ENCODE data around the gene ANKRD49.

Gene ANKRD49, protein sequence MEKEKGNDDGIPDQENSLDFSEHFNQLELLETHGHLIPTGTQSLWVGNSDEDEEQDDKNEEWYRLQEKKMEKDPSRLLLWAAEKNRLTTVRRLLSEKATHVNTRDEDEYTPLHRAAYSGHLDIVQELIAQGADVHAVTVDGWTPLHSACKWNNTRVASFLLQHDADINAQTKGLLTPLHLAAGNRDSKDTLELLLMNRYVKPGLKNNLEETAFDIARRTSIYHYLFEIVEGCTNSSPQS

GRCh38 chr11:94493281-94494125 lies at the start of gene ANKRD49, which contains the start of gene MRE11:
Gene ANKRD49 (plus strand): TSS chr11:94493984. CDS start chr11:94496694, 2,710 bp downstream.
Gene MRE11 (minus strand): TSS chr11:94493844. CDS start chr11:94492801, 1,043 bp downstream.
- in situ Hi-C loops (cut with MboI; ENCODE audit: low sequenced_read_pairs), result no loop called here

DNA sequence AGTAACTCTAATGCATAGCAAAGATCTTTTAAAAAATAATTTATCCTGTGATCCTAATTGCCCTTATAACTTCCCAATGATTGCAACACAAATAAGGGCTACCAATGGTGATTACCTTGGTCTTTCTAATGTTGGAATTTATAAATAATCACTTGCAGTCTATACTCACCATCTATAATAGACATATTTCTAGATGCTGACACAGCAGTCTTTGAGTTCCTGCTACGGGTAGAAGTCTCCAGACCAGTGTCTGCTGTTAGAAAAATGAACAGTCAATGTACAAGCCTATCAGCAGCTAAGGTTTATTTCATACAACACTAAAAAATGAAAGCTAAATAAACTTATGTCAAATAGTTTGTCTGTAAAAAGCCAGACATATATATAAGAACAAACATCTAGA lies 48.1 kb upstream of the ANKRD49 start:
- in situ Hi-C loops (cut with MboI; ENCODE audit: low sequenced_read_pairs), result no loop called here

DNA sequence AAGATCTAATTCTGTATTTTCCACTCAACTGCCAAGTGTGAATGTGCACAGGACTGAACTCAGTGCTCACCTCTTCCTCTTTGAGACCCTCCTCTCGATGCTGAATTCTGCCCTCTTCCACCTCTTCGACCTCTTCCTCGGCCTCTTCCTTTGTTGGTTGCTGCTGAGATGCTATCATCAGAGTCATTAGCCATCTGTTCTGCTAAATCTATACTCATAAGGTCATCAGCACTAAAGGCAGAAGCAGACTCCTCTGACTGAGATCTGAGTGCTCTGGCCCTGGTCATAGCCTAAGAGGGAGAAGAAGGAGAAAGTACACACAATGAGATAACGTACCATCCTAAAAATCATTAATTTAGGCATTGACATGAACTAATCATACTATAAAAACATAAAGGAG lies 46.6 kb upstream of the ANKRD49 start:
- in situ Hi-C loops (cut with MboI; ENCODE audit: low sequenced_read_pairs), result no loop called here

- in situ Hi-C loops (cut with MboI; ENCODE audit: low sequenced_read_pairs), result no loop called here
These were observed 44.8 kb upstream of the ANKRD49 start for GRCh38 chr11:94449029-94449428.

DNA sequence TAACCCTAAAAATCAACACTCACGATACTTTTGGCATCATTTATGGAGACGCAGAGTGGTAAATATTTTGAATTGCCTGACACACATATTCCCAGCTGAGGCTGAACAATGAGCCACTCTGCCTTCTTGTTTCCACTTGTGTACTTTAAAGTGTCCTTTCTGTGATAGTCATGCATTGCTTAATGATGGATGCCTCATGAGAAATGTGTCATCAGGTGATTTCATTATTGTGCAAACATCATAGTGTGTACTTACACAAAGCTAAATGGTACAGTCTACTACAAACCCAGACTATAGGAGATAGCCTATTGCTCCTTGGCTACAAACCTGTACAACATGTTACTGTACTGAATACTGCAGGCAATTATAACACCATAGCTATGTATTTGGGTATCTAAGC lies 44.3 kb upstream of the ANKRD49 start:
- in situ Hi-C loops (cut with MboI; ENCODE audit: low sequenced_read_pairs), result no loop called here

DNA sequence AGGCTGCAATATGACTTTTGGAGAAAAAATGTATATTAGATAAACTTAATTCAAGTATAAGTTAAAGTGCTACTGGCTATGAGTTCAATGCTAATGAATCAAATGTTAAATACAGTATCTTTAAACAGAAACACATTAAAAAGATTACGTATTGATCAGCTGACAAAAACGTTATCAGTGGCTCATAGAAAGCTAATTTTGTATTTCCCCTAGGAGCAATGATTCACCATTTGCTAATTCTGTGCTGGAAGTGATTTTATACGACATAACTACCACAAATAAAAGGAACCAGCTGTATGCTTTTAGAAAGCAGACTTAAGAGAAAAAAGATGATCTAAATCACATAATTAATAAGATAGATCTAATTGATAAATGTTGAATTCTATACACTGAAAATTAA lies 43.7 kb upstream of the ANKRD49 start:
- in situ Hi-C loops (cut with MboI; ENCODE audit: low sequenced_read_pairs), result no loop called here

DNA sequence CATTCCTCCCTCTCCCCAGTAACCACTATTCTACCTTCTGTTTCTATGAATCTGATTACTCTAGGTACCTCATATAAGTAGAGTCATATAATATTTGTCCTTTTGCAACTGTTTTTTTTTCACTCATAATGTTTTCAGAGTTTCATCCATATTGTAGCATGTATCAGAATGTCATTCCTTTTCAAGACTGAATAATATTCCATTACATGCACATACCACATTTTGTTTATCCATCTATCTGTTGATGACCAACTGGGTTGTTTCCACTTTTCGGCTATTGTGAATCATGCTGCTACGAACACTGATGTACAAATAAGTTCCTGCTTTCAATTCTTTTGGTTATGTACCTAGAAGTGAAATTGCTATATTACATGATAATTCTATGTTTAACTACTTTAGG lies 40.8 kb upstream of the ANKRD49 start:
- in situ Hi-C loops (cut with MboI; ENCODE audit: low sequenced_read_pairs), result no loop called here

DNA sequence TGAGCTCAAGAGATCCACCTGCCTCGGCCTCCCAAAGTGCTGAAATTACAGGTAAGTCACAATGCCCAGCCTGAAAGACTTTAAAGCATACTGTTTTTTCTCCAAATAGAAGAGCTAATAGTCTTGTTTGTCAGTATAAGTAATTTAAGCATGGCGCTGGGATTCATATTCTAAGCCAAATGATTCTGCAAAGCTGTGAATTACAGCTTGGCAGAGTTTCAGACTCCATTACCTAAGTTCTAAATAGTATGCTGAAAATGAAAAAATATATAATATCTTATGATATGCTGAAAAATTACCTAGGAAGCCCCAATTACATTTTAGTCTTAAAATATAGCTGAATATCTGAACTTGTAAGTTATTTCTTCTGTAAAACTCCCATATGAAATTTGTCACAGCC lies 39.5 kb upstream of the ANKRD49 start:
- in situ Hi-C loops (cut with MboI; ENCODE audit: low sequenced_read_pairs), result no loop called here

DNA sequence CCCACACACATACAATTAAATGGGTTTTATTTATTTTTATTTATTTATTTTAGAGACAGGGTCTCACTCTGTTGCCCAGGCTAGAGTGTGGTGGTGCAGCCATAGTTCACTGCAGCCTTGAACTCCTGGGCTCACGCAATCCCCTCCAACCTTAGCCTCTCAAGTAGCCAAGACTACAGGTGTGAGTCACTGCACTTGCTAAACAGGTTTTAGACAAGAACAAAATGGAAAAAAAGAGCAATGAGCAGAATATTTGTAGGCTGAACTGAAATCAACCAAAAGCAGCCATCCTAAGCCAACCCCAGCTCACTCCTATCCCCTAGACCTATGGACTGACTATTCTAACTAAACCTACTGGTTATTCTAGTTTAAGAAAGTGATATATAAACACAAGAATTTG lies 37.9 kb upstream of the ANKRD49 start:
- in situ Hi-C loops (cut with MboI; ENCODE audit: low sequenced_read_pairs), result no loop called here

DNA sequence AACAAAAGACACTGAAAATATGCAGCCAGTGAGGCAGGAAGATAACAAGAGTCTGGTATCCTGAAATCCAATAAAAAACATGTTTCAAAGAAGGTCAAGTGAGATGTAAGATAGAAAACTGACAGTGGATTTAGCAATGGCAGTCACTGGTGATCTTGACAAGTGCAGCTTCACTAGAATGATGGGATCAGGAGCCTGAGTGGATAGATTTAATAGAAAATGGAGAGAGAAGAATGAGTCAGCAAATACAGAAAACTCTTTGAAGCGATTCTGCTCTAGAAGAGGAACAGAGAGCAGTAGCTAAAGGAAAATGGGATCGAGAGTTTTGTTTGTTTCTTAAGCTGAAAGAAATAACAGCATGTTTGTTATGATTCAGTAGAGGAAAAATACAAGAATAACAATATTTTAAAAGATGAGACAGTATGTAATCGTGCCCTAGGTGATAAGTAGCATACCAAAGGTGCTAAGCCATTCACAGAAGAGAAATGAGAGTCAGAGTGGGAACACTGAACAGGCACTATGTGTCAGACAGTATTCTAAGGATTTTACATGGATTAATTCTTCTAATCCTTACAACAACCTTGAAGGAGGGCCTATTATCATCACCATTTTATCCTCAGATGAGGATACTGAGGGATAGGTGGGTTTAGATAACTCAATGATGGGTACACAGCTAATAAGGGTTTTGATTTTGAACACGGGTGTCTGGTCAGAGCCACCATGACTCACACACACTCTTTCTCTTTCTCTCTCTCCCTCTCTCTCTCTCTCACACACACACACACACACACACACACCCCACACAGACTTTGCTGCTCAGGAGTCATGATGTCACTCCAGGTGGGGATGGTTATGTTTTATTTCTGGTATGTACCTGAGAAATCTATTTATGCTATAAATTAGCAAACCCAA lies 36.4 kb upstream of the ANKRD49 start:
- in situ Hi-C loops (cut with MboI; ENCODE audit: low sequenced_read_pairs), result no loop called here

DNA sequence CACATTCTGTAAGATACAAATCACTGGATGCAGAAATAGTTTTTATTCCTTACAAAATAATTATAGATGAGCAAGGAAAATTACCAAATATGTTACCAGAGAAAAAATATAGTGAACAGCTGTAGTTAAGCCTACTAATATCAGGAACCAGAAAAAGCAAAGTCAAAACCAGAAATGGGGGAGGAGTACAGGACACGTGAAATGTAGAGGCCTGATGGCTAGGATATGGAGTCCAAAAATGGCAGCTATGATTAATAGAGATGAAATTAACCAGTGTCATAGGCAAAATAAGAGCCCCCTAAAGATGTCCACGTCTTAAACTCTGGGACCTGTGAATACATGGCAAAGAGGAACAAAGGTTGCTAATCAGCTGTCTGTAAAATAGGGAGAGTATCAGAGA lies 34.2 kb upstream of the ANKRD49 start:
- in situ Hi-C loops (cut with MboI; ENCODE audit: low sequenced_read_pairs), result no loop called here

DNA sequence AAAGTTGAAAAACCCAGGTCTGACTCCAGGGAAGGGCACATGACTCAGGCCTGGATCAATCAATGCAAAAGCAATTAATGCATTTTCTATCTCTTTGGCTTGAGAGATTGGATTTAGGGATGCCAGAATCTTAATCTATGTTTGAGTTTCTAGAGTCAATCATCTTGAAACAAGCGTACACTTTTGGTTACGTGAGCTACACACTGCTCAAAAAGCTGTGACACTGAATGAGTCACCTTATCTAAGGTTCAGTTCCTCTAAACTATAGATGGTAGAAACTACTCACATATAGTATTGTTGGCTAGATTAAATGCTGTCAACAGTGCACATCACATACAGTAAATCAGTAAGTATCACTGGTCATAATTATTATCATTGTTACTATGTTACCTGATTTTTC lies 24.4 kb upstream of the ANKRD49 start:
- in situ Hi-C loops (cut with MboI; ENCODE audit: low sequenced_read_pairs), result no loop called here

DNA sequence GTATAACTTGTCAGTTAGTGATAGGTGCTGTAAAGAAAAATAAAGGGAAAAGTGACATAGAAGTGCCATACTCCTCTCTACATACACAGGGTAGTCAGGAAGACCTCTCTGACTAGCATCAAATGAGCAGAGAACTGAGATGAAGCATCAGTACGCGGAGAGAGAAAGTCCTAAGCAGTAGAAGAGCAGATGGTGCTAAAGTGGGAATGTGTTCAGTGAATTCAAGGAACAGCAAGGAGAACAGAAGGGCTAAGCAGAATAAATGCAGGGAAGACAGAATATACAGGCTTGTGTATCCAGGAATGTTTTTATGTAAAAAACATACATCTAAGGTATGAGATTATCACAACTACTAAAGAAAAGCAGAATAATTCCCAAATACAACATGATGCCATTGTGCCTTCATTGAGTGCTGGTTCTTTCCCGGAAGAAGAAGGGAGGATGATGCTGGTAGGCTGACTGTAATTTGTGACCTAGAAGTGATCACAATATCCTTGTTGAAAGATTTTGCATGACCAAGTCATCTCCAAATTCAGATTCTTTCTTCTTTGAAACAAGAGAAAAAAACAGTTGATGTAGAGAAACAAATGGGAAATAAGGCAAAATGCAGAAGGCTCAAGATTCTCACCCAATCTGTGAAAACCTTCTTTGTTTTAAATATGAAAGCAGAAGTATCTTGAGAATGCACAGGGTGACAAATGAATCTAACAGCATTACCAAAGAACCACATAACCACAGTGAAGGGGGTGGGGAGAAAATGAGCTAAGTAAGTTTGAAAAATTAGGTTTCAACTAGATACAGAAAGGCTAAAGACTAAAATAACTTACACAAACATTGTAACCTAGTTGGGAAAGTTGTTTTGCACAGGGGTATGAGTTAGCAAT lies 20.6 kb upstream of the ANKRD49 start:
- in situ Hi-C loops (cut with MboI; ENCODE audit: low sequenced_read_pairs), result no loop called here

GRCh38 chr11:94477624-94478023 lies 16.2 kb upstream of the ANKRD49 start:
- in situ Hi-C loops (cut with MboI; ENCODE audit: low sequenced_read_pairs), result no loop called here

DNA sequence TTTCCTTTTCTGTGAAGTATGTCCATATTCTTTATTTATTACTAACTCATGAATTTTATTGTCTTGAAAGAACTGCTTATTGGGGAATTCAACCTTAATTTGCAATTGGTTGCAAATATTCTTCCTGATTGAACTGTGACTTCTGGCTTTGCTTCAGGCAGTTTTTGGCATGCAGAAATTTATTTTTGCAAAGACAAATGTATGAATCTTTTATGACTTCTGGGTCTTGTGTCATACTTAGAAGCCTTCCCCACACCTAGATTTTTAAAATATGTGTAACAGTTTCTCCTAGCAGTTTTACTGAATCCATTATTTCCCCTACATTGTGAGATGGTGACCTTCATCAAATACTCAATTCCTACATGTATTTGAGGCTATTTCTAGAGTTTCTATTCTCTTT lies 12.4 kb upstream of the ANKRD49 start:
- in situ Hi-C loops (cut with MboI; ENCODE audit: low sequenced_read_pairs), result no loop called here

- in situ Hi-C loops (cut with MboI; ENCODE audit: low sequenced_read_pairs), result no loop called here
These were observed 7.7 kb upstream of the ANKRD49 start for GRCh38 chr11:94486068-94486467.

DNA sequence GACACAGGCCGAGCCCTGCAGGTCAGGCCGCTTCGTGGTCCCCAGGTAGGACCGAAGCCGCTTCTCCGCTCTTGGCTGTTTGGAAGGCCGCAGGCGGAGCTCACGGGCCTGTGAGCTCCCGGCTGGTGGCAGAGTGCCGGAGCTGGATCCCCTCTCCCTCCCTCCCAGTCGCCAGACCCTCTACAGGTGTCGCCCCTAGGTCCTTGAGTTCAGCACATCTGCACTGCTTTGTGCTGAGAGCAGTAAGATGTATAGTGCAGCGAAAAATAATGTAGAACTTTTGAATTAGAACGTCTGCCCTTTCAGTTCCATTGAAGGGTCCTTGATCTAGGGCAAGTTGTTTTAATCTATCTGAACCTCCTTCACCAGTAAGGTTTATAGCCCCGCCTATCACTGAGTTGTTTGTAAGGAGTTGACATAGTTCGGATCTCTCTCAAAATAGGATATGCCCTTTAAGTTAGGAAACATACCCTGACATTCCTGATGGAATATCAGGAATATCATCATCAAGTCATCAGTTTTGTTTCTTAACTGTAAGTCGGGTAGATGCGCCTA lies 419 bp downstream of the ANKRD49 start:
- in situ Hi-C loops (cut with MboI; ENCODE audit: low sequenced_read_pairs), result no loop called here

DNA sequence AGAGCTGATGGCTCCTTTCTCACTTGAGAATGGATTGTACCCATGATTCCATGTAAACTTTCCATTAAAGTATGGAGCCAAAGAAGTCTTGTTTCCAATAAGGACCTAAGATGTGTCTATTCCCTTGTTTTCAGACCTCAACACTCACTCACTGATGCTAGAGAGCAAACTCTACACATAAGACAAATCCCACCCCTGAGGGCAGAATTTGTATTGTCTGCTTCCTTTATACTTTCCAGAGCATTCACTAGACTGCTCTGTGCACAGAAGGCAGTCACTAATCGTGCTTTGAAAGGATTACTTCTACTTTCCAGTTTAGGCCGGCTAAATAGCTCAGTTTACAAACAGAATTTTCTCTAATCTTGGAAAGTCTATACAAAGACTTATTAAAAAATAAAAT lies 6.4 kb downstream of the ANKRD49 start:
- in situ Hi-C loops (cut with MboI; ENCODE audit: low sequenced_read_pairs), result loop anchor here (10.0 kb wide), 1 partner anchor 175 kb away; no protein-coding TSS in a partner anchor

DNA sequence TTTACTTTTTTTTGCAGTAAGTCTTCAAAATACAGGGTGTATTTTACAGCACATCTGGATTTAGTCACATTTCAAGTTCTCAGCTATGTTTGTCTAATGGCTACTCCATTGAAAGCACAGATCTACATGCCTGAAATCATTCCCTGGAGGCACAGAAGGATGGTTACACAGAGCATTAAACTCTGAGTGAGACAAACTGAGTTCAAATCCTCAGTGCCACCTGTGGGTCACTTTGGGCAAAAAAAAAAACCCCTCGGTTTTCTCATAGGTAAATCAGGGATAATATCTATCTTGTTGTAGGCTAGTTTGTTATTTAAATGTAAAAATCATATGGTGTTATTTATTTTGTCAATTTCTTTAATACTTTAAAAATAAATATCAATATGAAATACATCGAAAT lies 7.7 kb downstream of the ANKRD49 start:
- in situ Hi-C loops (cut with MboI; ENCODE audit: low sequenced_read_pairs), result loop anchor here (10.0 kb wide), 1 partner anchor 177 kb away; no protein-coding TSS in a partner anchor

Measured in HL-60/S4 treated with phorbol 12-myristate 13-acetate at 8.2 ng/mL for 4 days and 3 days (cell line).